PC-3 (cell line): ENCODE data around the gene MID1IP1. TPM values are rescaled to one million over a fixed set of nuclear protein-coding genes. Genes with fewer than 3 reads are reported as not detected.

ENCODE experiments used
- ATAC-seq: fragments of 200-7000 bp; cut with Tn5 transposase; 2 replicates; pipeline ENCODE4 v1.9.1; 2020; ENCODE audit warnings: mild to moderate bottlenecking, moderate library complexity
- BruUV-seq: library from RNA; stranded (reverse); fragments of 400-500 nt; replicated peaks from 2 replicates; lab custom pipeline; 2021; lab: Mats Ljungman, UMichigan
- CTCF ChIA-PET: fragments of 300-600 bp; sonication (Branson Sonifier 250); formaldehyde crosslinking; loops from one replicate; lab custom pipeline; 2022; ENCODE audit warnings: antibody characterized with exemption; lab: Charles Lee
- POLR2A ChIA-PET: fragments of 300-600 bp; sonication (Branson Sonifier 250); formaldehyde crosslinking; loops from one replicate; lab custom pipeline; 2022; ENCODE audit warnings: antibody characterized with exemption; ENCODE audit not compliant: unreplicated experiment; lab: Charles Lee
- DNase-seq: peaks from one replicate; pipeline ENCODE4 v3.0.0-alpha.2; 2015
- H2AFZ ChIP-seq: fragments of 300-600 bp; sonication (generic); 2 replicates; pipeline ENCODE4 v1.6.0; 2016; ENCODE audit warnings: antibody characterized with exemption, low read length
- H3F3A ChIP-seq: fragments of 300-600 bp; sonication (generic); one replicate; pipeline ENCODE4 v1.6.0; 2017; ENCODE audit warnings: antibody characterized with exemption, low read length, control low read depth, mild to moderate bottlenecking; ENCODE audit not compliant: unreplicated experiment
- H3K27ac ChIP-seq: fragments of 300-600 bp; sonication (generic); 2 replicates; pipeline ENCODE4 v1.5.1; 2016; ENCODE audit warnings: mild to moderate bottlenecking, low read length
- H3K27me3 ChIP-seq: fragments of 300-600 bp; sonication (generic); 2 replicates; pipeline ENCODE4 v1.6.1; 2016; ENCODE audit warnings: low read length, mixed read lengths
- H3K36me3 ChIP-seq: fragments of 300-600 bp; sonication (generic); 2 replicates; pipeline ENCODE4 v1.6.1; 2016; ENCODE audit warnings: low read depth, mixed run types, low read length, mixed read lengths
- H3K4me1 ChIP-seq: fragments of 300-600 bp; sonication (generic); 2 replicates; pipeline ENCODE4 v1.5.1; 2016; ENCODE audit warnings: low read length; ENCODE audit not compliant: insufficient read depth
- H3K4me2 ChIP-seq: fragments of 300-600 bp; sonication (generic); 2 replicates; pipeline ENCODE4 v1.6.0; 2016; ENCODE audit warnings: low read length
- H3K4me3 ChIP-seq: fragments of 300-600 bp; sonication (generic); 2 replicates; pipeline ENCODE4 v1.5.1; 2016; ENCODE audit warnings: mild to moderate bottlenecking, low read length, mixed read lengths
- H3K79me2 ChIP-seq: fragments of 300-600 bp; sonication (generic); 2 replicates; pipeline ENCODE4 v1.6.1; 2017; ENCODE audit warnings: low read length, mixed read lengths
- H3K9ac ChIP-seq: fragments of 300-600 bp; sonication (generic); 2 replicates; pipeline ENCODE4 v1.6.0; 2016; ENCODE audit warnings: mild to moderate bottlenecking, low read length
- H3K9me2 ChIP-seq: fragments of 300-600 bp; sonication (generic); replicated peaks from 2 replicates; pipeline ENCODE4 v1.6.1; 2016; ENCODE audit warnings: mixed run types, low read length, mixed read lengths
- H3K9me3 ChIP-seq: fragments of 300-600 bp; sonication (generic); 2 replicates; pipeline ENCODE4 v1.6.1; 2016; ENCODE audit warnings: low read length, mixed read lengths
- H4K20me1 ChIP-seq: fragments of 300-600 bp; sonication (generic); 2 replicates; pipeline ENCODE4 v1.6.1; 2016; ENCODE audit warnings: low read length, mixed read lengths
- EZH2 ChIP-seq: fragments of 300-600 bp; sonication (generic); IDR thresholded peaks from one replicate; pipeline ENCODE4 v1.6.1; 2017; ENCODE audit warnings: antibody characterized with exemption, mild to moderate bottlenecking, low read length; ENCODE audit not compliant: unreplicated experiment
- EZH2phosphoT487 ChIP-seq: fragments of 300-600 bp; sonication (generic); IDR thresholded peaks from 2 replicates; pipeline ENCODE4 v1.6.1; 2018; ENCODE audit warnings: mild to moderate bottlenecking, antibody characterized with exemption, low read length, borderline replicate concordance
- intact Hi-C: fragments of 100-400 bp; cut with micrococcal nuclease; formaldehyde crosslinking; loops from 2 replicates; pipeline ENCODE4 v1.9.0; 2023
- total RNA-seq: library from RNA; depleted of rRNA; stranded (reverse); fragments of >200 nt; gene quantifications from 2 replicates; pipeline ENCODE4 v1.2.3, GENCODE V29; 2014
- TF ChIP-seq, protein P1 (sequence below): fragments of 300-600 bp; sonication (generic); conservative IDR thresholded peaks from 2 replicates; pipeline ENCODE4 v1.5.1; 2017; ENCODE audit warnings: antibody characterized with exemption, low read depth, mild to moderate bottlenecking, low read length

Gene MID1IP1
- total RNA-seq, 1 experiment from 2014 or later, result 122 TPM

DNA sequence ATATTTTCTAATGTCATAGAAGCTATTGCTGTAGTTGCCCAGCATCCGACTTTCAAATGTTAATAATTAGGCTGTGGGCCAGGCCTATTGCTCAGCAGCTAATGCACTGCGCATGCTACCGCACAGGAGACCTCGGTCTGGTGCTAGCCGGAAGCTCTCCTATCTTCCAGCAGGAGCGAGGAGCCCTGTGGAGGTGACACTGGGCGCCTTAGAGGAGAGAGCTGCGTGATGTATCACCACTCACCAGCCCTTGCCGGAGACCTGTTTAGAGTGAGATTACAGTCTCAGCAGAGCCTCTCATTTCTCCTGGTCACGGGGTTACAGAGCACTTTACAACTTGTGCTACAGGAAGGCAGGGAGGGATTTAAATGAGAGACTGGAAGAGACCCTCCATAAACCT, 31.1 kb upstream of the MID1IP1 start:
- H3F3A ChIP-seq, result no peaks in the 10 kb centered on the region
- no peak overlapping the region for H3K9ac ChIP-seq
- no peak overlapping the region for H3K4me3 ChIP-seq
- no peak overlapping the region for H2AFZ ChIP-seq
- no peaks in the 10 kb centered on the region for H3K9me2 ChIP-seq
- no peaks in the 10 kb centered on the region for H3K36me3 ChIP-seq
- no peaks in the 10 kb centered on the region for H3K79me2 ChIP-seq
- intact Hi-C loops, result no loop called here
- TF ChIP-seq EZH2phosphoT487 (no peak), EZH2 (no peak)
- TF ChIP-seq, protein P1, sequence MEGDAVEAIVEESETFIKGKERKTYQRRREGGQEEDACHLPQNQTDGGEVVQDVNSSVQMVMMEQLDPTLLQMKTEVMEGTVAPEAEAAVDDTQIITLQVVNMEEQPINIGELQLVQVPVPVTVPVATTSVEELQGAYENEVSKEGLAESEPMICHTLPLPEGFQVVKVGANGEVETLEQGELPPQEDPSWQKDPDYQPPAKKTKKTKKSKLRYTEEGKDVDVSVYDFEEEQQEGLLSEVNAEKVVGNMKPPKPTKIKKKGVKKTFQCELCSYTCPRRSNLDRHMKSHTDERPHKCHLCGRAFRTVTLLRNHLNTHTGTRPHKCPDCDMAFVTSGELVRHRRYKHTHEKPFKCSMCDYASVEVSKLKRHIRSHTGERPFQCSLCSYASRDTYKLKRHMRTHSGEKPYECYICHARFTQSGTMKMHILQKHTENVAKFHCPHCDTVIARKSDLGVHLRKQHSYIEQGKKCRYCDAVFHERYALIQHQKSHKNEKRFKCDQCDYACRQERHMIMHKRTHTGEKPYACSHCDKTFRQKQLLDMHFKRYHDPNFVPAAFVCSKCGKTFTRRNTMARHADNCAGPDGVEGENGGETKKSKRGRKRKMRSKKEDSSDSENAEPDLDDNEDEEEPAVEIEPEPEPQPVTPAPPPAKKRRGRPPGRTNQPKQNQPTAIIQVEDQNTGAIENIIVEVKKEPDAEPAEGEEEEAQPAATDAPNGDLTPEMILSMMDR, result no peak
- DNase-seq (no peak), ATAC-seq (no peak)
- no peak overlapping the region for H3K4me2 ChIP-seq
- H3K27ac ChIP-seq, result no peak overlapping the region
- H3K9me3 ChIP-seq, result no peaks in the 10 kb centered on the region
- no TSS peak for BruUV-seq
- ChIA-PET CTCF (no interaction called here), POLR2A (no interaction called here)
- no peaks in the 10 kb centered on the region for H4K20me1 ChIP-seq
- H3K27me3 ChIP-seq, result no peaks in the 10 kb centered on the region
- no peaks in the 10 kb centered on the region for H3K4me1 ChIP-seq

DNA sequence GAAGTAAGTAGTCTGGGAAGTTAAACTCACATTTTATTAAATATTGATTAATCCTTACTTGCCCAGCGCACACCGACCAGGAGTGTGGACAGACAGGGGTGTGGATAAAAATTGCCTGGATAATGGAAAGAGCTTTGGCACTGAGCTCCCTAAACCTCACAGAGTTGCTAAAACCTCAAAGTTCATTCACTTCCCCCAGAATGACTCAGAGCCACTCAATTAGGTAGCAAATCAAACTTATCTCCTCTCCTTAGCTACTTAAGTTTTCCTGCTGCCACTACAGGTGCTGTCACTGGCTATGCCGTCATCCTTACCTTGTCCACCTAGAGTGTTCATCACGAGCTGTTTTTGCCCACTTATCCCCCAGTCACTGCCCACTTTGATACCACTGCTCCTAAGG, 27.0 kb upstream of the MID1IP1 start:
- ChIA-PET CTCF (no interaction called here), POLR2A (no interaction called here)
- TF ChIP-seq, protein P1, result no peak
- TF ChIP-seq EZH2 (no peak), EZH2phosphoT487 (no peak)
- no peaks in the 10 kb centered on the region for H3K9me3 ChIP-seq
- intact Hi-C loops, result no loop called here
- no peaks in the 10 kb centered on the region for H3K27me3 ChIP-seq
- no peaks in the 10 kb centered on the region for H4K20me1 ChIP-seq
- H3K27ac ChIP-seq, result no peak overlapping the region
- no peak overlapping the region for H3K9ac ChIP-seq
- H3K36me3 ChIP-seq, result no peaks in the 10 kb centered on the region
- no peaks in the 10 kb centered on the region for H3K4me1 ChIP-seq
- H3F3A ChIP-seq, result no peaks in the 10 kb centered on the region
- no peak overlapping the region for H3K4me3 ChIP-seq
- no peak for ATAC-seq
- H3K9me2 ChIP-seq, result no peaks in the 10 kb centered on the region
- H3K4me2 ChIP-seq, result no peak overlapping the region
- no TSS peak for BruUV-seq
- peak; percentile 15 for DNase-seq
- no peaks in the 10 kb centered on the region for H3K79me2 ChIP-seq
- no peak overlapping the region for H2AFZ ChIP-seq

DNA sequence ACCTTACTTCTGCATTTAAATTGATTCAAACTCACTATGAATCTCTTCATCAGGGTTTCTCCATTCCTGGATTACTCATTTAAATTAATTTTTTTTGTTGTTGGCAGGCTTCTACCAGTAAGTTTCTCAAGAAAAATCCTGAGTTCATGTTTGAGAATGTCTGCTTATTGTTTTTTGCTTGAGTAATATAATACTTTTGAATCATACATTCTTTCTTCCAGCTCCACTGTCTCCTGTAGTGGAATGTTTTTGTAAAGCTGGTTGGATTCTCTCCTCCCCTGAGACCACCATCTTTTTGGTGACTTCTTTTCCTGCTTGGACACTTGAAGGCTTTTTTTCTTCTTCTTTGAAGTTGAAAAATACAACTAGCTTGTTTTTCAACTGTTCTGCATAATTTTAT, 4.3 kb upstream of the MID1IP1 start:
- Histone ChIP-seq H3K27me3 (no peaks in the 10 kb centered on the region), H3K4me3 (no peak overlapping the region), H2AFZ (no peak overlapping the region), H3K9ac (no peak overlapping the region), H3K4me2 (no peak overlapping the region), H4K20me1 (no peaks in the 10 kb centered on the region), H3F3A (no peaks in the 10 kb centered on the region), H3K9me2 (no peaks in the 10 kb centered on the region), H3K4me1 (peaks cover 23% of the 10 kb centered on the region), H3K27ac (no peak overlapping the region), H3K36me3 (no peaks in the 10 kb centered on the region), H3K79me2 (peaks cover 6% of the 10 kb centered on the region), H3K9me3 (no peaks in the 10 kb centered on the region)
- no peak for DNase-seq
- TF ChIP-seq EZH2phosphoT487 (no peak), EZH2 (no peak)
- TF ChIP-seq, protein P1, result no peak
- POLR2A ChIA-PET, result no interaction called here
- no TSS peak for BruUV-seq
- intact Hi-C loops, result no loop called here
- CTCF ChIA-PET, result no interaction called here
- ATAC-seq, result no peak
